Neural progenitor cell (in vitro differentiated cells): ENCODE data around the gene SURF2. TPM values are rescaled to one million over a fixed set of nuclear protein-coding genes. Genes with fewer than 3 reads are reported as not detected.

Source experiments
- DNase-seq: peaks from one replicate; pipeline ENCODE4 v3.0.0-alpha.2; 2016; ENCODE audit warnings: low spot score
- H2AFZ ChIP-seq: fragments of 200-600 bp; sonication (generic); replicated peaks from 2 replicates; pipeline ENCODE4 v1.6.1; 2016; ENCODE audit warnings: antibody characterized with exemption
- H3F3A ChIP-seq: fragments of 200-600 bp; sonication (generic); 2 replicates; pipeline ENCODE4 v1.6.1; 2016; ENCODE audit warnings: antibody characterized with exemption, low read depth
- H3K27ac ChIP-seq: fragments of 200-600 bp; sonication (generic); 2 replicates; pipeline ENCODE4 v1.5.1; 2016; ENCODE audit warnings: mild to moderate bottlenecking
- H3K27me3 ChIP-seq: fragments of 200-600 bp; sonication (generic); 2 replicates; pipeline ENCODE4 v1.6.1; 2016; ENCODE audit warnings: mild to moderate bottlenecking, moderate library complexity
- H3K36me3 ChIP-seq: fragments of 200-600 bp; sonication (generic); 2 replicates; pipeline ENCODE4 v1.5.1; 2016
- H3K4me1 ChIP-seq: fragments of 200-600 bp; sonication (generic); 2 replicates; pipeline ENCODE4 v1.6.1; 2016; ENCODE audit warnings: mixed run types
- H3K4me2 ChIP-seq: fragments of 200-600 bp; sonication (generic); 2 replicates; pipeline ENCODE4 v1.6.1; 2016
- H3K4me3 ChIP-seq: fragments of 200-600 bp; sonication (generic); 2 replicates; pipeline ENCODE4 v1.5.1; 2016
- H3K79me2 ChIP-seq: fragments of 200-600 bp; sonication (generic); 2 replicates; pipeline ENCODE4 v1.6.1; 2016; ENCODE audit warnings: low read depth
- H3K9ac ChIP-seq: fragments of 200-600 bp; sonication (generic); 2 replicates; pipeline ENCODE4 v1.6.1; 2016
- H3K9me3 ChIP-seq: fragments of 200-600 bp; sonication (generic); 2 replicates; pipeline ENCODE4 v1.5.1; 2016; ENCODE audit warnings: low read depth
- H4K20me1 ChIP-seq: fragments of 200-600 bp; sonication (generic); 2 replicates; pipeline ENCODE4 v1.6.1; 2016; ENCODE audit warnings: low read depth
- H3K27ac Mint-ChIP-seq: 3 replicates; pipeline ENCODE4 v1.8.0; 2021; ENCODE audit warnings: mixed read lengths
- H3K27me3 Mint-ChIP-seq: 2 replicates; pipeline ENCODE4 v1.8.0; 2022; ENCODE audit warnings: low read depth, mild to moderate bottlenecking, inconsistent platforms, moderate library complexity, mixed read lengths; ENCODE audit not compliant: insufficient read depth
- H3K36me3 Mint-ChIP-seq: 3 replicates; pipeline ENCODE4 v1.8.0; 2021; ENCODE audit warnings: mixed read lengths
- H3K4me1 Mint-ChIP-seq: 3 replicates; pipeline ENCODE4 v1.8.0; 2021; ENCODE audit warnings: mixed read lengths
- H3K4me3 Mint-ChIP-seq: 3 replicates; pipeline ENCODE4 v1.8.0; 2021; ENCODE audit warnings: mild to moderate bottlenecking, moderate library complexity, mixed read lengths
- H3K9me3 Mint-ChIP-seq: 3 replicates; pipeline ENCODE4 v1.8.0; 2020; ENCODE audit warnings: mixed read lengths
- CTCF ChIP-seq: fragments of 200-600 bp; sonication (generic); IDR thresholded peaks from 2 replicates; pipeline ENCODE4 v1.5.1; 2017; ENCODE audit warnings: antibody characterized with exemption, mild to moderate bottlenecking
- EZH2 ChIP-seq: fragments of 200-600 bp; sonication (generic); IDR thresholded peaks from 2 replicates; pipeline ENCODE4 v1.6.1; 2017; ENCODE audit warnings: antibody characterized with exemption, mild to moderate bottlenecking, moderate library complexity
- EZH2phosphoT487 ChIP-seq: fragments of 200-600 bp; sonication (generic); IDR thresholded peaks from 2 replicates; pipeline ENCODE4 v1.6.1; 2017; ENCODE audit warnings: antibody characterized with exemption
- small RNA-seq: library from RNA; depleted of rRNA; stranded (forward); fragments of <200 nt; gene quantifications from one replicate; pipeline ENCODE3, GENCODE V24; 2015
- total RNA-seq: library from RNA; depleted of rRNA; stranded (reverse); fragments of >200 nt; gene quantifications from 2 replicates; pipeline ENCODE4 v1.2.3, GENCODE V29; 2015; ENCODE audit warnings: low replicate concordance

Gene SURF2
- total RNA-seq, 1 donor from 2014 or later: 16.0 TPM

GRCh38 chr9:133405508-133406438, 49.4 kb downstream of the SURF2 start:
- H3K4me2 ChIP-seq: no peak overlapping the region
- Mint-ChIP-seq H3K36me3 (peaks cover 11% of the 10 kb centered on the region), H3K4me1 (no peaks in the 10 kb centered on the region), H3K4me3 (no peak overlapping the region), H3K9me3 (no peaks in the 10 kb centered on the region), H3K27ac (no peak overlapping the region), H3K27me3 (no peaks in the 10 kb centered on the region)
- no peak overlapping the region for H3K27ac ChIP-seq
- no peaks in the 10 kb centered on the region for H3K79me2 ChIP-seq
- no peaks in the 10 kb centered on the region for H3K4me1 ChIP-seq
- H4K20me1 ChIP-seq: peaks cover 6% of the 10 kb centered on the region
- H3K9me3 ChIP-seq: no peaks in the 10 kb centered on the region
- no peak for DNase-seq
- peaks cover 10% of the 10 kb centered on the region for H3F3A ChIP-seq
- TF ChIP-seq CTCF (no peak), EZH2phosphoT487 (no peak), EZH2 (no peak)
- H3K9ac ChIP-seq: no peak overlapping the region
- H2AFZ ChIP-seq: no peak overlapping the region
- H3K4me3 ChIP-seq: no peak overlapping the region
- no peaks in the 10 kb centered on the region for H3K27me3 ChIP-seq
- no peaks in the 10 kb centered on the region for H3K36me3 ChIP-seq

DNA sequence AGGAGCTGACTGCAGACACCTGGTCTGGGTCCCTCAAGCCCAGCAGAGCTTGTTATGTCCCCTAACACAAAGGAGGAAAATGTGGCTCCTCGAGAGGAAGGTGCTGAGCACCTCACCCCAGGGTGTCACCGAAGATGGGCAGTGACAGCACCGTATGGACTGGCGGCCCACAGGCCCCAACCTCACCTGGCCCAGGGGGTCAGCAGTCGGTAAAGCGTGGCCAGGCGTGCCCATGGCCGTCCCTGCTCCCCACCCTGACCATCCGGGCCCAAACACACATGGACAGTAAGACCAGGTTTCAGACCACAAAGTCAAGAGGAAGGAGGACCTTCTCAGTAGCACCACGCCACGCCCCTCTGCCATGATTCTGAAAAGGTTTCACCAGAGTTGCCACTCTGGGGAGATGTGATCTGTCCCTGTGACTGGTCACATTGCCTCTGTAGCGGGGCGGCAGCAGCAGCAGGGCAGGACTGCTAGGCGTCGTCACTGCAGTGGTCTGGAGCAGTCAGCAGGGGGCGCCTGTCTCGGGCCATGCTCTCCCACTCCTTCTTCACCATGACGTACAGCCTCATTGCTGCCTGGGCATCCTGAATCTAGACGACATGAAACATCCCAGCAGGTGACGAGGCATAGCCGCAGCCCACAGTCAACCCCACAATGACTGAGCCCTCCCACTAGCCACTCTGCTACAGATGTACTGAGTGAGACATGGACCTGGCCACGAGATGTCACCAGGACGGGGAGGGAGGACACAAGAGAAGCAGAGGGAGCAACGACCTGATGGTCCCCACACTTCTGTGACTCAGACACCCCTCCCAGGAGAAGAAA, 50.3 kb downstream of the SURF2 start:
- Histone ChIP-seq H3K9ac (no peak overlapping the region), H2AFZ (no peak overlapping the region), H3K79me2 (no peaks in the 10 kb centered on the region), H3K27ac (no peak overlapping the region), H3K4me3 (no peak overlapping the region), H3K4me1 (no peaks in the 10 kb centered on the region), H3F3A (peaks cover 10% of the 10 kb centered on the region), H4K20me1 (peaks cover 6% of the 10 kb centered on the region), H3K9me3 (no peaks in the 10 kb centered on the region), H3K36me3 (no peaks in the 10 kb centered on the region), H3K27me3 (no peaks in the 10 kb centered on the region), H3K4me2 (no peak overlapping the region)
- TF ChIP-seq EZH2phosphoT487 (no peak), CTCF (peak; percentile 89), EZH2 (no peak)
- no peaks in the 10 kb centered on the region for H3K9me3 Mint-ChIP-seq
- peak; percentile 77 for DNase-seq
- H3K27ac Mint-ChIP-seq: no peak overlapping the region
- H3K4me3 Mint-ChIP-seq: no peak overlapping the region
- H3K36me3 Mint-ChIP-seq: peaks cover 13% of the 10 kb centered on the region
- H3K27me3 Mint-ChIP-seq: no peaks in the 10 kb centered on the region
- H3K4me1 Mint-ChIP-seq: no peaks in the 10 kb centered on the region

DNA sequence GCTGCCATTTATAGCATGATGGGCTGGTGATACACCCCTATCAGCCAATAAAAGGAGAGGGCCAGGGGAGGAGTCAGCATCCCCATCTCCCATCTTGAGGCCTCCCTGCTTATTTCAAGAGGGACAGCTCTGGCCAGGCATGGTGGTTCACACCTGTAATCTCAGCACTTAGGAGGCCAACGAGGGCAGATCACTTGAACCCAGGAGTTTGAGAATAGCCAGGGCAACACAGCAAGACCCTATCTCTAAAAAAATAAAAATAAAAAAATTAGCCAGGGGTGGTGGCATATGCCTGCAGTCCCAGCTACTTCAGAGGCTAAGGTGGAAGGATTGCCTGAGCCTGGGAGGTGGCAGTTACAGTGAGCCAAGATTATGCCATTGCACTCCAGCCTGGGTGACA, 51.7 kb downstream of the SURF2 start:
- Mint-ChIP-seq H3K9me3 (no peaks in the 10 kb centered on the region), H3K27ac (no peak overlapping the region), H3K36me3 (peaks cover 17% of the 10 kb centered on the region), H3K27me3 (no peaks in the 10 kb centered on the region), H3K4me1 (no peaks in the 10 kb centered on the region), H3K4me3 (no peak overlapping the region)
- H3K27me3 ChIP-seq: no peaks in the 10 kb centered on the region
- peaks cover 10% of the 10 kb centered on the region for H3F3A ChIP-seq
- no peak overlapping the region for H3K9ac ChIP-seq
- no peaks in the 10 kb centered on the region for H3K36me3 ChIP-seq
- H3K27ac ChIP-seq: no peak overlapping the region
- H2AFZ ChIP-seq: no peak overlapping the region
- H3K4me1 ChIP-seq: no peaks in the 10 kb centered on the region
- H3K79me2 ChIP-seq: no peaks in the 10 kb centered on the region
- H3K9me3 ChIP-seq: no peaks in the 10 kb centered on the region
- H4K20me1 ChIP-seq: peaks cover 6% of the 10 kb centered on the region
- H3K4me3 ChIP-seq: no peak overlapping the region
- TF ChIP-seq CTCF (no peak), EZH2phosphoT487 (no peak)
- no peak overlapping the region for H3K4me2 ChIP-seq
- DNase-seq: no peak

Small RNA genes within 50 kb of the gene (small RNA-seq; reads per million reads assigned to genes)
- gene RF00019 (not detected), gene SNORD24 (not detected), gene SNORD36A (not detected), gene SNORD36B (not detected), gene SNORD36C (not detected)

Other genes with a start within 250 kb of the SURF2 start
- gene RALGDS, start 235.3 kb upstream of the SURF2 start, total RNA-seq: 24.1 and 58.8 TPM in 2 replicates
- 2.0 and 3.0 TPM in 2 replicates for gene GBGT1, start 192.6 kb upstream of the SURF2 start, total RNA-seq
- not detected in 2 replicates for gene OBP2B, start 147.3 kb upstream of the SURF2 start, total RNA-seq
- not detected in 2 replicates for gene ABO, start 81.3 kb upstream of the SURF2 start, total RNA-seq
- 13.2 and 32.9 TPM in 2 replicates for gene SURF6, start 20.4 kb upstream of the SURF2 start, total RNA-seq
- 31.7 and 66.5 TPM in 2 replicates for gene MED22, start 8.4 kb upstream of the SURF2 start, total RNA-seq
- 3,449 and 3,613 TPM in 2 replicates for gene RPL7A, start 8.3 kb upstream of the SURF2 start, total RNA-seq
- 31.0 and 36.7 TPM in 2 replicates for gene SURF1, start 63 bp upstream of the SURF2 start, total RNA-seq
- gene SURF4, start 19.5 kb downstream of the SURF2 start, total RNA-seq: 102 and 155 TPM in 2 replicates
- 0.58 and 0.65 TPM in 2 replicates for gene STKLD1, start 19.8 kb downstream of the SURF2 start, total RNA-seq
- 17.9 and 24.9 TPM in 2 replicates for gene REXO4, start 61.5 kb downstream of the SURF2 start, total RNA-seq
- gene ADAMTS13, start 65.8 kb downstream of the SURF2 start, total RNA-seq: 2.4 and 6.1 TPM in 2 replicates
- gene CACFD1, start 103.4 kb downstream of the SURF2 start, total RNA-seq: 15.7 and 29.3 TPM in 2 replicates
- 2.3 and 8.8 TPM in 2 replicates for gene SLC2A6, start 122.5 kb downstream of the SURF2 start, total RNA-seq
- not detected in 2 replicates for gene MYMK, start 168.4 kb downstream of the SURF2 start, total RNA-seq
- gene ADAMTSL2, start 178.2 kb downstream of the SURF2 start, total RNA-seq: 0.30 and 0.99 TPM in 2 replicates